HUDEP-2 (cell line): ENCODE data around the gene ZNF75A.
"Not testable (repeated sequence)": the region's sequence is repeated elsewhere in the genome, so short reads cannot be mapped to it uniquely, and the experiment has no call there.

Source experiments
- DNase-seq, 76 experiments: peaks; one replicate each; lab custom pipeline; 2025; ENCODE audit not compliant: unreplicated experiment in 76 of 76; lab: John Stamatoyannopoulos, UW

The ZNF75A gene

GRCh38 chr16:3305109-3306068, at the start of gene ZNF75A, which contains the start of gene TIGD7:
ZNF75A (plus strand) TSS chr16:3305497; CDS start chr16:3308429, 2,932 bp downstream.
TIGD7 (minus strand) TSS chr16:3305430; CDS start chr16:3300614, 4,816 bp downstream.
- peak in 75 of 76 experiments; percentile 32 to 89 (median 79) for DNase-seq

GRCh38 chr16:3256146-3256865, 49.0 kb upstream of the ZNF75A start, which contains the start of gene MEFV:
MEFV (minus strand) TSS chr16:3256633; CDS start chr16:3256587, 46 bp downstream.
- no peak for DNase-seq

GRCh38 chr16:3256866-3257465, 48.3 kb upstream of the ZNF75A start:
- no peak for DNase-seq

- DNase-seq: no peak
Measured at GRCh38 chr16:3259836-3260235, 45.5 kb upstream of the ZNF75A start.

- DNase-seq: no peak
Measured at GRCh38 chr16:3262517-3262916, 42.8 kb upstream of the ZNF75A start.

GRCh38 chr16:3264137-3265036, 40.9 kb upstream of the ZNF75A start:
- peak; percentile 83 to 99 (median 97) for DNase-seq

- DNase-seq: peak in 26 of 76 experiments; percentile 1 to 53 (median 16)
Measured at GRCh38 chr16:3266873-3267537, 38.3 kb upstream of the ZNF75A start.

GRCh38 chr16:3268294-3268693, 37.0 kb upstream of the ZNF75A start:
- no peak for DNase-seq

- DNase-seq: not testable (repeated sequence)
Measured at GRCh38 chr16:3270718-3271117, 34.6 kb upstream of the ZNF75A start.

- DNase-seq: not testable (repeated sequence)
Measured at GRCh38 chr16:3271281-3271680, 34.0 kb upstream of the ZNF75A start.

- no peak for DNase-seq
Measured at GRCh38 chr16:3274490-3274889, 30.8 kb upstream of the ZNF75A start.

GRCh38 chr16:3274947-3275346, 30.4 kb upstream of the ZNF75A start:
- DNase-seq: no peak

GRCh38 chr16:3276679-3277078, 28.6 kb upstream of the ZNF75A start:
- DNase-seq: no peak

GRCh38 chr16:3281222-3281820, 24.0 kb upstream of the ZNF75A start:
- no peak for DNase-seq

- DNase-seq: peak in 51 of 76 experiments; percentile 9 to 96 (median 64)
Measured at GRCh38 chr16:3282103-3282729, 23.1 kb upstream of the ZNF75A start.

GRCh38 chr16:3282730-3283542, 22.4 kb upstream of the ZNF75A start, which contains the start of gene ZNF263:
ZNF263 (plus strand) TSS chr16:3283491; CDS start chr16:3283819, 328 bp downstream.
- DNase-seq: peak; percentile 49 to 97 (median 93)
